Liver (tissue), 3 donors: ENCODE measurements around the gene MESP1.

ENCODE experiments used
- ATF3 ChIP-seq: IDR thresholded peaks from 2 replicates; pipeline ENCODE4 v1.6.1; 2016; ENCODE audit warnings: antibody characterized with exemption
- CTCF ChIP-seq: fragments of 150-350 bp; IDR thresholded peaks from 2 replicates; pipeline ENCODE4 v1.5.1; 2017; ENCODE audit warnings: improper control_type of control experiment, low read depth, low read length; ENCODE audit not compliant: missing input control
- GABPA ChIP-seq, 2 donors: IDR thresholded peaks in 1 of 2; conservative IDR thresholded peaks in 1 of 2; 2 replicates each; pipeline ENCODE4 v1.6.1; 2016; ENCODE audit warnings: antibody characterized with exemption in 2 of 2, mild to moderate bottlenecking in 1 of 2, moderate library complexity in 1 of 2
- MAX ChIP-seq: IDR thresholded peaks from 2 replicates; pipeline ENCODE4 v1.6.1; 2016; ENCODE audit warnings: antibody characterized with exemption
- RXRA ChIP-seq, 2 donors: IDR thresholded peaks; 2 replicates each; pipeline ENCODE4 v1.6.1; 2017 to 2018; ENCODE audit warnings: antibody characterized with exemption in 2 of 2, mild to moderate bottlenecking in 1 of 2
- donor health status: healthy.
- donor health status: healthy.

- TF ChIP-seq GABPA (IDR thresholded peaks at IDR 0.05 in 1 of 2, conservative IDR thresholded peaks at IDR 0.05 in 1 of 2) (no peak), CTCF (peak; percentile 29), RXRA (IDR thresholded peaks at IDR 0.05) (peak in 1 of 2 donors; percentile 5), ATF3 (no peak), MAX (no peak)
Observed at GRCh38 chr15:89772932-89773583, 22.0 kb upstream of the MESP1 start.
